GM06990 (cell line): ENCODE data around the gene MISP.

ENCODE experiments used
- DNase-seq: peaks from one replicate; pipeline ENCODE4 v3.0.0-alpha.2; 2011; ENCODE audit not compliant: insufficient read length; ENCODE audit errors: extremely low read depth
- H3K27me3 ChIP-seq: replicated peaks from 2 replicates; pipeline ENCODE4 v1.6.0; 2011; ENCODE audit warnings: low read length; ENCODE audit not compliant: control insufficient read depth, insufficient read depth
- H3K36me3 ChIP-seq: 2 replicates; pipeline ENCODE4 v1.5.1; 2011; ENCODE audit warnings: low read length; ENCODE audit not compliant: control insufficient read depth, insufficient read depth
- H3K4me3 ChIP-seq: replicated peaks from 2 replicates; pipeline ENCODE4 v1.5.1; 2011; ENCODE audit warnings: low read depth, mild to moderate bottlenecking, control low read depth, low read length
- TF ChIP-seq, protein P1 (sequence below): IDR thresholded peaks from 2 replicates; pipeline ENCODE4 v1.5.1; 2011; ENCODE audit warnings: low read length, control low read depth, mild to moderate bottlenecking, inconsistent platforms; ENCODE audit not compliant: insufficient read depth, poor library complexity, severe bottlenecking

MISP gene

DNA sequence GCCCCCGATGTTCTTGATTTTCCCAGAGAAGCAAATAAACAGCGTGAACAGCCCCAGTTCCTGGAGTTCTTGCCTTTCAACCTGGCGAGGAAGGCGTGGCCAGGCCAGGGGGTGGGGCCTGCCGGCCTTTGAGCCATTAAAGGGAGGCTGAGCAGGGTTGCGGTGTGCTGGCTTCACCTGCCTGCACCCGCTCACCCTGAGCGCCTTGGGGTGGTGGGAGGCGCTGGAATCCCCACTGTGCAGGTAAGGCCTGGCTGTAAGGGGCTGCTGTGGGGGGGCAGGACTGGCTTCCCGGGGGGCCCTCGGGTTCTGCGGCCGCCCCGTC lies 2.7 kb upstream of the MISP start:
- Histone ChIP-seq H3K36me3 (no peaks in the 10 kb centered on the region), H3K4me3 (no peak overlapping the region), H3K27me3 (no peaks in the 10 kb centered on the region)
- TF ChIP-seq, protein P1, sequence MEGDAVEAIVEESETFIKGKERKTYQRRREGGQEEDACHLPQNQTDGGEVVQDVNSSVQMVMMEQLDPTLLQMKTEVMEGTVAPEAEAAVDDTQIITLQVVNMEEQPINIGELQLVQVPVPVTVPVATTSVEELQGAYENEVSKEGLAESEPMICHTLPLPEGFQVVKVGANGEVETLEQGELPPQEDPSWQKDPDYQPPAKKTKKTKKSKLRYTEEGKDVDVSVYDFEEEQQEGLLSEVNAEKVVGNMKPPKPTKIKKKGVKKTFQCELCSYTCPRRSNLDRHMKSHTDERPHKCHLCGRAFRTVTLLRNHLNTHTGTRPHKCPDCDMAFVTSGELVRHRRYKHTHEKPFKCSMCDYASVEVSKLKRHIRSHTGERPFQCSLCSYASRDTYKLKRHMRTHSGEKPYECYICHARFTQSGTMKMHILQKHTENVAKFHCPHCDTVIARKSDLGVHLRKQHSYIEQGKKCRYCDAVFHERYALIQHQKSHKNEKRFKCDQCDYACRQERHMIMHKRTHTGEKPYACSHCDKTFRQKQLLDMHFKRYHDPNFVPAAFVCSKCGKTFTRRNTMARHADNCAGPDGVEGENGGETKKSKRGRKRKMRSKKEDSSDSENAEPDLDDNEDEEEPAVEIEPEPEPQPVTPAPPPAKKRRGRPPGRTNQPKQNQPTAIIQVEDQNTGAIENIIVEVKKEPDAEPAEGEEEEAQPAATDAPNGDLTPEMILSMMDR: no peak
- DNase-seq: no peak

DNA sequence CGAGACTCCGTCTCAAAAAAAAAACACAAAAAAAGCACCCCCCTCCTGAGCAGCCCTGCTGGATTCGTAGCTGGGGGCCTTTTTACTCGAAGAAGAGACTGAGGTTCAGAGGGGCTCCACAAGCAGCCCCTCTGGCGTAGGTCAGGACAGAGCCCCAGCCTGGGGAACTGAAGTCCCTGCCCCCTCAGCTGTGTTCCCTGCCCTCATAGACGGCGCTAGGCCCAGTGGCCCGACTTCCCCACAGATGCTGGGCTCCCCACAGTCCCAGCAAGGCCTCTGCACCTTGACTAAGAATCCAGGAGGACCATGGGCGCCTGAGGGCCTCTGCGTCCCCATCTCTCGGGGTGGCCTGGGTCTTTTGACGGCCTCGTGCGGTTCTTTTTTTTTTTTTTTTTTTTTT lies 1.1 kb upstream of the MISP start:
- Histone ChIP-seq H3K36me3 (no peaks in the 10 kb centered on the region), H3K4me3 (no peak overlapping the region), H3K27me3 (no peaks in the 10 kb centered on the region)
- TF ChIP-seq, protein P1: no peak
- DNase-seq: no peak

DNA sequence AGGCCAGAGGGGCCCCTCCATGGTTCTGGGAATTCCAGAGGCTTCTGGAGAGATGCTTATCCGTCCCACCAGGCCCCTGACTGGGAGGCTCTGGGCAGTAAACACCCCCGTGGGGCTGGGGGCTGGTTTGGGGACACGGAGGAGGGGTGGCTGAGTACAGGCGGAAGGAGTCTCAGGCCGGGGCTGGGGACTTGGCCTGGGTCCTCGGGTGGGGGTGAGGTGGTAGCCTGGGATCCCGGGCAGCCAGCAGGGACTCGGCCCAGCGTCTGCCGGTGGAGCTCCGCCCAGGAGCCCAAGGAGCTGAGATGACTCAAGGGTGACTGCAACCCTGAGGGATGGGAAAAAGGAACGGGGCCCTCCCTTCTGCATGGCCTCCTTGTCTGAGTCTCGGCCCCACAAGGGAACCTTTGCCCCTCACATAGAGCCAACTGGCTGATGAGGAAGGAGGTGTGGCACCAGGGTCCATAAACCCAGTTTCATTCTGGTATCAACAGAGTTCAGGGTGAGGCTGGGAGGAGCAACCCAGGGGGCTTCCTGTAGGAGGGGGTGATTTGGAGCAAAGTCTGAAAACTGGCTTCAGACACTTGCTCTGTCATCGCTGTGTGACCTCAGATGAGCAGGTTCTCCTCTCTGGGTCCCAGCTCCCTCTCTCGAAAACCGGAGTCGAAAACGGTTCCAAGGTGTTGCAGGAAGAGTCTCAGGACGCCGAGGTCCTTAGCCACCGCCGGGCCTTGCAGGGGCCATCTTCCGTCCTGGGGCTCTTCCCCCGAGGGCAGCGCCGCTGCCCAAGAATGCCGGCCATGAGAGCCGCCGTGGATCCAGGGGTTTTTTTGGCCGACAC lies 809 bp downstream of the MISP start:
- no peak overlapping the region for H3K4me3 ChIP-seq
- H3K36me3 ChIP-seq: no peaks in the 10 kb centered on the region
- DNase-seq: no peak
- H3K27me3 ChIP-seq: no peaks in the 10 kb centered on the region
- TF ChIP-seq, protein P1: no peak

DNA sequence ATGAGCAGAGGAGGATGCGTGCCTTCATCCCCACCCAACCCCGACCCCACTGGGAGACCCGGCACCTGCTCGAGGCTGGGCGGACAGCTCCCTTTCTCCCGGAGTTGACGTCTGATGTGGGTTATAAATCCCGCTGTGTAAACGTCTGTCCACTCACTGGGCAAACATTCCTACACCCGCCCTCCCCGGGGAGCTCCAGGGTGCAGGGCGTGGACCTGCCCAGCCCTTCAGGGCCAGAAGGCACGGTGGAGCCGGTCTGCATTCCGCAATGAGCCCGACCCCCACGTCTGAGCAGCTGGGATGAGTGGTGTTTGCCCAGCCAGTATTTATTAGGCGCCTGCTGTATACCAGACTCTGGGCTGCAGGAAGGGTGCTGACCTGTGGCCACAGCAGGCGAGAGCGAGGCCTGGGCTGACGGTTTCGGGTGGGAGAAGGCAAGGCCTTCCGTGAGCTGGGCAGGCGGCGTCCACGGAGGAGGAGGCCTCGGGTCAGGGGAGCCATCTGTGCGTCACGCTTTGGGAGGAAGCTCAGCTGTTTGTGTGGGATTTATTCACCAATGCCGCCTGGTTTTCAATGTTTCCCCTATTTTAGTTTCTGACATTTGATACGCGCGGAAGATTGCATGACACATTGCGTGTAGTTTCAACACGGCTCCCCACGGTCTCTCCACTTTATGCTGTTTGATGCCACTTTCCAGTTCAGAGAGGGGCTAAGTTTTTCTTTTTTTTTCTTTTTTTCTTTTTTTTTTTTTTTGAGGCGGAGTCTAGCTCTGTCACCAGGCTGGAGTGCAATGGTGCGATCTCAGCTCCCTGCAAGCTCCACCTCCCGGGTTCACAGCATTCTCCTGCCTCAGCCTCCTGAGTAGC lies 2.0 kb downstream of the MISP start:
- TF ChIP-seq, protein P1: no peak
- Histone ChIP-seq H3K27me3 (no peaks in the 10 kb centered on the region), H3K36me3 (no peaks in the 10 kb centered on the region), H3K4me3 (no peak overlapping the region)
- DNase-seq: no peak

DNA sequence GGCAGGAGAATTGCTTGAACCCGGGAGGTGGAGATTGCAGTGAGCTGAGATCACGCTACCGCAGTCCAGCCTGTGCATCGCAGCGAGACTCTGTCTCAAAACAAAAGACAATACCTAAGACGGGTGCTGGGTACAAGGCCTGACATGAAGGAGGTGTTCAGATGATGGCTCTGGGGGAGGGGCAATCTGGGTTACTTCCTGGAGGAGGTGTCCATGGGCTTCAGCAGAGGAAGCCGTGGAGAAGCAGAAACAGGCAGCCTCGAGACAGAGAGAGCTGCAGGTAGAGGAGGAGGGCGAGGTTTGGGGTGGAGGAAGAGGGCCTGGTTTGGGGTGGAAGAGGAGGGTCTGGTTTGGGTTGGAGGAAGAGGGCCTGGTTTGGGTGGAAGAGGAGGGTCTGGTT lies 3.6 kb downstream of the MISP start:
- Histone ChIP-seq H3K4me3 (no peak overlapping the region), H3K36me3 (no peaks in the 10 kb centered on the region), H3K27me3 (no peaks in the 10 kb centered on the region)
- TF ChIP-seq, protein P1: no peak
- no peak for DNase-seq
